ENCODE measurements around the gene SYT15. TPM values are rescaled to one million over a fixed set of nuclear protein-coding genes. Genes with fewer than 3 reads are reported as not detected.

Gene SYT15
- total RNA-seq, 6 donors from 2014 or later: 11.6 to 52.4 (median 25.4) TPM

DNA sequence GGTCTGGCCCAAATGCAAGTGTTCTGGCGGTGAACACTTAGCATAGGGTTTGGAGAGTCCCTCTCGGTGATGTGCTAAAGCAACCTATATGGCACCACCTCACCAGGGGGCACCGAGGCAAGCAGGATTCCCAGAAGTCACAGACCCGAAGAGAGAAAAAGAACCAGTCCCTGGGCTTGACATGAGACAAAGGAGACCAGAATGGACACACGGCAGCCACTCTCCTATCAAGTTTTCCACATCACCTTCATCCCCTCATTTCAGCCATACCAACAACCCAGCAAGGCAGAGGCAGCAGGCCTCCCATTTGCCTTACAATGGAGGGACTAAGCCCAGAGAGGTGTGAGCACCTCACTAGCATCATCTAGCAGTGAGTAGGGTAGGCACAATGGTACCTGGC, 42.1 kb upstream of the SYT15 start:
- DNase-seq (peak in 1 of 2 donors; percentile 11), ATAC-seq (ENCODE audit: low FRiP score in 2 of 2) (peak in 1 of 2 donors; percentile 5)
- no peak overlapping the region for H3K27ac ChIP-seq
- WGBS, 2 donors: 88 to 99% methylated on average over 5 of the region's 5 CpGs
- no peaks in the 10 kb centered on the region for H3K27me3 ChIP-seq
- TF ChIP-seq POLR2AphosphoS5 (IDR thresholded peaks at IDR 0.05) (no peak), CTCF (IDR thresholded peaks at IDR 0.05) (no peak)
- H3K4me1 ChIP-seq: peaks cover 9 to 25% (median 16%) of the 10 kb centered on the region in 4 donors
- no peaks in the 10 kb centered on the region for H3K36me3 ChIP-seq
- no peaks in the 10 kb centered on the region for H3K9me3 ChIP-seq
- no peak overlapping the region for H3K4me3 ChIP-seq

DNA sequence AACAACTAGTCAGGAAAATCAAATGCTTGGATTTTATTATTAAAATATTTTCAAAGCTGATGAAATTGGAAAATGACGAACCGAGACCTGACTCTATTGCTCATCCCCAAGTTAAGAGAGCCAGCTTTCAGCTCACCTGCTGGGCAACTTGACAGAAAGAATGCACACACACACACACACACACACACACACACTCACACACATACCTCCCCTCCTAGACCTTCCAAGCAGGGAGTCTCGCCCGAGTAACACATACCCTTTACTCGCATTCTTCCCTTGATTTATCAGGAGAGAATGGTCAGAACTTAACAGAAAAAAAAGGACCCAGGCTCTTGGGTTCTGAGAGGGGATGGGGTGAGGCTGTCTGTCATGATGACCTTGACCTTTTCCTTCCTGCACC, 41.6 kb upstream of the SYT15 start:
- TF ChIP-seq CTCF (IDR thresholded peaks at IDR 0.05): no peak
- no peak for TF ChIP-seq EP300 (IDR thresholded peaks at IDR 0.05)
- TF ChIP-seq POLR2A (IDR thresholded peaks at IDR 0.05): no peak
- no peak for TF ChIP-seq POLR2AphosphoS5 (IDR thresholded peaks at IDR 0.05)
- no peak overlapping the region for H3K4me3 ChIP-seq
- H3K4me1 ChIP-seq: peaks cover 9 to 26% (median 16%) of the 10 kb centered on the region in 4 donors
- peak in 1 of 2 donors; percentile 19 for DNase-seq
- WGBS, 2 donors: 79 to 82% methylated on average over 5 of the region's 5 CpGs
- ATAC-seq (ENCODE audit: low FRiP score in 2 of 2): no peak
- no peaks in the 10 kb centered on the region for H3K36me3 ChIP-seq
- H3K27me3 ChIP-seq: no peaks in the 10 kb centered on the region
- H3K27ac ChIP-seq: no peak overlapping the region
- H3K9me3 ChIP-seq: no peaks in the 10 kb centered on the region

GRCh38 chr10:46538155-46538554, 40.8 kb upstream of the SYT15 start:
- Histone ChIP-seq H3K27me3 (no peaks in the 10 kb centered on the region), H3K27ac (no peak overlapping the region), H3K9me3 (no peaks in the 10 kb centered on the region), H3K4me3 (no peak overlapping the region), H3K36me3 (no peaks in the 10 kb centered on the region), H3K4me1 (peaks cover 9 to 26% (median 16%) of the 10 kb centered on the region in 4 donors)
- no peak for TF ChIP-seq POLR2AphosphoS5 (IDR thresholded peaks at IDR 0.05)
- WGBS, 2 donors: 95 to 97% methylated on average over 5 of the region's 5 CpGs
- DNase-seq (no peak), ATAC-seq (ENCODE audit: low FRiP score in 2 of 2) (no peak)

DNA sequence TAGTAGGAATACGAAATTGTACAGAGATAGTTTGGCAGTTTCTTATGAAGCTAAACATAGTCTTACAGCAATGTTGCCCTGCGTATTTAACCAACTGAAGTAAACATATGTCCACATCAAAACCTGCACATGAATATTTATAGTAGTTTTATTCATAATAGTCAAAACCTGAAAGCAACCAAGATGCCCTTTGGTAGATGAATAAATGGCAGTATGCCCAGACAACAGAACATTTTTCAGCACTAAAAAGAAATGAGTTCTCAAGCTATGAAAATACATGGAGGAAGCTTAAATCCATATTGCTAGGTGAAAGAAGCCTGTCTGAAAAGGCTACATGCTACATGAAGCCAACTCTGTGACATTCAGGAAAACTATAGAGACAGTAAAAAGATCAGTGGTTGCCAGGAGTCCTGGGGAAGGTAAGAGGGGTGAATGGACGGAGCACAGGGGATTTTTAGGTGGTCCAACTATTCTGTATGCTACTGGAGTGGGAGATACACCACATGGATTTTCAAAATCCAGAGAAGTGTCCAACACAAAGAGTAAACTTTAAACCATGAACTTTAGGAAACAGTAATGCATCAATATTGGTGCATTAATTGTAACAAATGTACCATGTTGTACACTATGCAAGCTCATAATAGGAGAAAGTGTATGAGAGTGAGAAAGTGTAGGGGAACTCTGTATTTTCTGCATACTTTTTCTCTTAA, 40.1 kb upstream of the SYT15 start:
- DNase-seq: no peak
- Histone ChIP-seq H3K4me1 (peaks cover 9 to 26% (median 16%) of the 10 kb centered on the region in 4 donors), H3K4me3 (no peak overlapping the region), H3K9me3 (no peaks in the 10 kb centered on the region), H3K27me3 (no peaks in the 10 kb centered on the region), H3K36me3 (no peaks in the 10 kb centered on the region), H3K27ac (peak overlapping the region in 2 of 4 donors; percentile 54 to 75)
- WGBS, 2 donors: 83 to 88% methylated on average over 3 of the region's 3 CpGs
- no peak for TF ChIP-seq POLR2AphosphoS5 (IDR thresholded peaks at IDR 0.05)
- no peak for TF ChIP-seq CTCF (IDR thresholded peaks at IDR 0.05)
- TF ChIP-seq EP300 (IDR thresholded peaks at IDR 0.05): no peak
- no peak for TF ChIP-seq POLR2A (IDR thresholded peaks at IDR 0.05)
- no peak for ATAC-seq (ENCODE audit: low FRiP score in 2 of 2)

- ATAC-seq (ENCODE audit: low FRiP score in 2 of 2): peak; percentile 27 to 41
- Histone ChIP-seq H3K36me3 (no peaks in the 10 kb centered on the region), H3K4me3 (peak overlapping the region in 1 of 4 donors; percentile 3), H3K9me3 (no peaks in the 10 kb centered on the region), H3K4me1 (peaks cover 9 to 33% (median 17%) of the 10 kb centered on the region in 4 donors), H3K27ac (peak overlapping the region; percentile 54 to 75 (median 68)), H3K27me3 (no peaks in the 10 kb centered on the region)
- TF ChIP-seq POLR2AphosphoS5 (IDR thresholded peaks at IDR 0.05) (no peak), POLR2A (IDR thresholded peaks at IDR 0.05) (no peak), CTCF (IDR thresholded peaks at IDR 0.05) (no peak), EP300 (IDR thresholded peaks at IDR 0.05) (no peak)
- peak in 1 of 2 donors; percentile 46 for DNase-seq
- 54% methylated on average over 14 of the region's 14 CpGs for WGBS, 2 donors
These were observed 39.1 kb upstream of the SYT15 start for GRCh38 chr10:46539596-46540411.

Data from upper lobe of left lung (tissue), 6 donors.